Superior temporal gyrus (tissue), 1 donor: ENCODE results near the gene SLC7A9.

Experiments used
- DNase-seq: peaks from one replicate; pipeline ENCODE4 v3.0.0-alpha.2; 2016; ENCODE audit errors: extremely low spot score

The SLC7A9 gene

GRCh38 chr19:32869369-32869965 lies at the start of gene SLC7A9:
TSS of gene SLC7A9 (minus strand) at chr19:32869767. CDS start at chr19:32868534, 1,233 bp downstream.
- DNase-seq = no peak

GRCh38 chr19:32919365-32919764 lies 49.8 kb upstream of the SLC7A9 start:
- no peak for DNase-seq

GRCh38 chr19:32917616-32917996 lies 48.0 kb upstream of the SLC7A9 start:
- no peak for DNase-seq

GRCh38 chr19:32916969-32917615 lies 47.5 kb upstream of the SLC7A9 start:
- no peak for DNase-seq

GRCh38 chr19:32914879-32915660 lies 45.5 kb upstream of the SLC7A9 start:
- no peak for DNase-seq

- DNase-seq = no peak
These were observed 41.9 kb upstream of the SLC7A9 start for GRCh38 chr19:32911467-32911866.

- no peak for DNase-seq
These were observed 41.3 kb upstream of the SLC7A9 start for GRCh38 chr19:32910874-32911273.

GRCh38 chr19:32910094-32910493 lies 40.5 kb upstream of the SLC7A9 start:
- no peak for DNase-seq

GRCh38 chr19:32909257-32909656 lies 39.7 kb upstream of the SLC7A9 start:
- DNase-seq = no peak

GRCh38 chr19:32908641-32909190 lies 39.1 kb upstream of the SLC7A9 start:
- no peak for DNase-seq

GRCh38 chr19:32902448-32902847 lies 32.9 kb upstream of the SLC7A9 start:
- DNase-seq = no peak

GRCh38 chr19:32901504-32902161 lies 32.1 kb upstream of the SLC7A9 start:
- DNase-seq = no peak

GRCh38 chr19:32896516-32897214 lies 27.1 kb upstream of the SLC7A9 start:
- no peak for DNase-seq

GRCh38 chr19:32895384-32895783 lies 25.8 kb upstream of the SLC7A9 start:
- no peak for DNase-seq

GRCh38 chr19:32891609-32892008 lies 22.0 kb upstream of the SLC7A9 start:
- no peak for DNase-seq

- DNase-seq = no peak
These were observed 21.3 kb upstream of the SLC7A9 start for GRCh38 chr19:32890841-32891240.

- no peak for DNase-seq
These were observed 20.8 kb upstream of the SLC7A9 start for GRCh38 chr19:32890326-32890725.

GRCh38 chr19:32889137-32889934 lies 19.8 kb upstream of the SLC7A9 start:
- DNase-seq = no peak

GRCh38 chr19:32887572-32888215 lies 18.1 kb upstream of the SLC7A9 start:
- no peak for DNase-seq

- no peak for DNase-seq
These were observed 16.7 kb upstream of the SLC7A9 start for GRCh38 chr19:32886241-32886640.
